GM18505 (cell line): Measurements from ENCODE around the gene IFI27.
"Not testable (repeated sequence)": the region's sequence is repeated elsewhere in the genome, so short reads cannot be mapped to it uniquely, and the experiment has no call there.

ENCODE experiments used
- ATAC-seq: cut with Tn5 transposase; IDR thresholded peaks from one replicate; pipeline ENCODE4 v1.9.1; 2021; ENCODE audit not compliant: unreplicated experiment
- POLR2A ChIP-seq: IDR thresholded peaks from 4 replicates; pipeline ENCODE4 v1.6.1; 2011; ENCODE audit warnings: borderline replicate concordance; ENCODE audit not compliant: insufficient read depth, insufficient read length; ENCODE audit errors: extremely low read depth

IFI27 gene

DNA sequence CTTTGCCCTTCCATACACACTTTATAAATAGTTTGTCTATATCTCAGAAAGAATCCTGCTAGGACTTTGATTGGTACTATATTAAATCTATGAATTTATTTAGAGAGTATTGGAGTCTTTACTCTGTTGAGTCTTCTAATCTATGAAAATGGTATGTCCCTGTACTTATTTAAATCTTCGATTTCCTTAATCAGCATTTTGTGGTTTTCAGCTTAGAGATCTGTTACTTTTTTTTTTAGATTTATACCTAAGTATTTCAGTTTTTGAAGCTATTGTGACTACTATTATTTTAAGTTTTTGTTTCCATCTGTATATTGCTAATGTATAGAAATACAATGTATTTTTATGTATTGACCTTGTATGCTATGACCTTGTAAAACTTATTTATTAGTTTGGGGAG is 32.3 kb downstream of the IFI27 start:
- ATAC-seq: no peak
- TF ChIP-seq POLR2A: no peak

- no peak for TF ChIP-seq POLR2A
- no peak for ATAC-seq
Measured at GRCh38 chr14:94143239-94143638, 32.7 kb downstream of the IFI27 start.

- no peak for TF ChIP-seq POLR2A
Measured at GRCh38 chr14:94143711-94144110, 33.2 kb downstream of the IFI27 start.

GRCh38 chr14:94144765-94145164 is 34.2 kb downstream of the IFI27 start:
- no peak for TF ChIP-seq POLR2A
- ATAC-seq: no peak

More at GRCh38 chr14:94143711-94144110, 33.2 kb downstream of the IFI27 start:
- no peak for ATAC-seq

DNA sequence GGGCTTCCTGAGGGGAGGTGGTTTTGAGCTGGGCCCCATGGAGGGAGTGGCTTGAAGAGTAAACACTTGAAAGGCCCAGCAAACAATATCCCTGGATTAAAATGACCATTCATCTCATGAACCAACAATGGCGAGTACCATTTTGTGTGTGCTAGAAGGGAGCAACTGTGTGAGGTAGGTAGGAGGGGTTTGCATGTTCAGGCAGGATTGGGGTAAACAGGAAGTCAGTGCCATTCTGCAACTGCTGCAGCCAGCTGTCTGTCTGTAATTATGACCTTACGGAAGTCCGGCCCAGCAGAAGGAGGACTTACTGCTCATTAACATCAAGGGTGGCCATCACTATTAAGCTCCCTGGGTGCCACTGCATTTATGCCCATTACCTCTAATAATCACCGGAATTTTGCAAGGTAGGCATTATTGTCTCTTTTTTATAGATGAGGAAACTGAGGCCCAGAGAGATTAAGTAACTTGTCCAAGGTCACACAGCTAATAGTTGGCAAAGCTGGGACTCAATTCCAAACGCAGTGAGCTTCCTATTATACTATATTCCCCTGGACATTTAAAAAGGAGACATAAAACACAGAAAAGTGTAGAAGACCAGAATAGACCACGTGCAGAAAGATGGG is 35.5 kb downstream of the IFI27 start:
- no peak for TF ChIP-seq POLR2A
- no peak for ATAC-seq

GRCh38 chr14:94152676-94153075 is 42.1 kb downstream of the IFI27 start:
- no peak for TF ChIP-seq POLR2A
- no peak for ATAC-seq

DNA sequence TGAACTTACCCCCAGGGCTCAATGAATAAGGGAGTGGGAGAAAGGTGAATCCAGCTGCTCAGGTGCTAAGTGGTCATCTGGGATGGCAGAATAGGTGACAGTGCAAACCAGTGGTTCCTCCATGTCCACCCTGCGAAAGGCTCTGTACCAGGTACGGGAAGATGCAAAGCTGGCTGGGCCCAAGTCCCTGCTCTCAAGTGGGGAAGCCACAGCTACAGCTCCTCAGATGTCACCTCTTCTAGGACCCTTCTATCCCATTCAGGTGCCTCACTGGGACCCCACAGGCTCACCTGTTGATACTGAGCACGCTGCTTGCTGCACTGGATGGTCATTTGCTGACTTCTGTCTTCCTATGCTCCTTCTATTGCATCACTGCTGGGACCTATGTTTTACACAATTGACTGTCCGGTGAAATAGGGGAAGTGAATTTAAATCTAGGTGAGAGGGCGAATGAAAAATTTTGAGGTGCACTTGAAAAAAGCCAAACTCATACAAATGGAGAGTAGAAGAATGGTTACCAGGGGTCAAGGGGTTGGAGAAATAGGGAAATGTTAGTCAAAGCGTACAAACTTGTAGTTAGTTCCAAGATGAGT is 43.3 kb downstream of the IFI27 start:
- TF ChIP-seq POLR2A: no peak
- no peak for ATAC-seq

- not testable (repeated sequence) for ATAC-seq
Measured at GRCh38 chr14:94156143-94156542, 45.6 kb downstream of the IFI27 start.

GRCh38 chr14:94157197-94157596 is 46.7 kb downstream of the IFI27 start:
- ATAC-seq: no peak
- no peak for TF ChIP-seq POLR2A

DNA sequence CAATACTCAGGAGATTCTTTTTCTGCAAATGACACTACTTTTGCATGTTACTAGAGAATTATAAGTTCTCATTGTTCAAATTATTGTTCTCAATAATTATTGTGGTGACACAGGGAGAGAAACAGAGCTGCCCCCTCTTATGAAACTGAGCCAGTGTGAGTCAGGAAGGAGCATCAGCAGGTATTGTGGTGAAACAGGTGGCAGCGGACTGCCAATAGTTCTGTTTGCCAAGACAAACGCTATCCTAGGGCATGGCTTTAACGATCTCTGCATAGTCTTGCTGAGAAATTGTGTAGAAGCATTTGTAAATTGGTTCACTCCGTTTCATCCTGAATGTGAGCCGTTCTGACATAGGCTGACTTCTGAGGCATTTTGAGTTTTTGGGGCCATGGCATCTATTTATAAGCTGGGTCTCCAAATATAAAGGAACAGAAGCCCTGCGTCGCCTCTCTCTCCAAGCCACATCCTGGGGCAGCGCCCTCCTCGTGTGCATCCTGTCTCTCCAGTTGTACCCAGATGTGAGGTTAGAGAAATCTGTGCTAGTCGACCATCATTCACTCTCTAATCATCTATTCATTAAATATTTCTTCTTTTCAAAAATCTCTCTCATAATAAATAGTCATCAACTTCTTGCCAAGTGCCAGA is 47.8 kb downstream of the IFI27 start:
- ATAC-seq: no peak
- TF ChIP-seq POLR2A: no peak

DNA sequence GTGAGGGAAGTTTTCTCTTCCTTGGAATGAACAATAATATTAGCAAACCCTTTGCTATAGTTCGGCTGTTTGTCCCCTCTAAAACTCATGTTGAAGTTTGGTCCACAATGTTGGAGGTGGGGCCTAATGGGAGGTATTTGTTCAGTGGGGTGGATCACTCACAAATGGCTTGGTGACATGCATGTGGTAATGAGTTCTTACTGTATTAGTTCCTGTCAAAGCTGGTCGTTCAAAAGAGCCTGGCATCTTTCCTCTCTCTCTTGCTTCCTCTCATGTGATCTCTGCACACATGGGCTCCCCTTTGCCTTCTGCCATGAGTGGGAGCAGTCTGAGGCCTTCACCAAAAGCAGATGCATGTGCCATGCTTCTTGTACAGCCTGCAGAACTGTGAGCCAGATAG is 50.5 kb downstream of the IFI27 start:
- no peak for TF ChIP-seq POLR2A
- no peak for ATAC-seq

DNA sequence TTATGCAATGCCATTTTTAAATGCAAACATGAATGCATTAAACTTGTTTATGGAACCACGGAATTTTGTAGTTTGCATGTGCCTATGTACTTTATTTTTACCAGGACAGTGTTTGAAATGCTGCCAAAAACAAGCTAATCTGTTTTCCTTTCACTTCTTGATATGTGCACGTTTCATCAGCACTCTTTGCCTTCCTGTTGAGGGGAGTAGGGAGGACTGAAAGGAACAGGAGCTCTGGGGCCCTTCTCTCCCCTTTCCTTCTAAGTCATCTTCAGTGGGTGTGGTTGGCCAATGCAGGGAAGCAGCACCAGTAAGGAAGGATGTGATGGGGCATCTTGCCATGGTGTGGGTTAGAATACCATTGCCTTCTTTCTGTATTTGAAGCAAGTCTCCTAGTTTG is 51.4 kb downstream of the IFI27 start:
- ATAC-seq: no peak
- no peak for TF ChIP-seq POLR2A

DNA sequence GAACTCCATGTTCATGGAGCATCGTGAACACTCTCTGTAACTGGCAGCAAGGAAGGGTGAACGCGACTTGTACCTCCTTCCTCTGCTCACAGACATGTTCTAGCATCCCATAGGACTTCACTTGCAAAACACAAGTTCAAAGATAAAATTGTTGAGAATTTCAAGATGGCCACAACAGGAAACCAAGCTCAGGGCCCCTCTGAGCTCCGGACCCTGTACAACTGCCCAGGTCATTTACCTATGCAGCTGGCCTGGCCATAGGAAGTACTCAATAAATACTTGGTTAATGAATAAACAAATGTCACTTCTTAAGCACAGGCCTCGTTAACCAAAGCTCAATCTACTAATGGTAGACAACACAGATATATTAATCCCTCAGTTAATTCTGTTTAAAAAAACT is 51.9 kb downstream of the IFI27 start:
- TF ChIP-seq POLR2A: no peak

GRCh38 chr14:94163796-94164195 is 53.3 kb downstream of the IFI27 start:
- TF ChIP-seq POLR2A: no peak
- ATAC-seq: no peak

More for the DNA sequence above, 51.9 kb downstream of the IFI27 start:
- no peak for ATAC-seq

DNA sequence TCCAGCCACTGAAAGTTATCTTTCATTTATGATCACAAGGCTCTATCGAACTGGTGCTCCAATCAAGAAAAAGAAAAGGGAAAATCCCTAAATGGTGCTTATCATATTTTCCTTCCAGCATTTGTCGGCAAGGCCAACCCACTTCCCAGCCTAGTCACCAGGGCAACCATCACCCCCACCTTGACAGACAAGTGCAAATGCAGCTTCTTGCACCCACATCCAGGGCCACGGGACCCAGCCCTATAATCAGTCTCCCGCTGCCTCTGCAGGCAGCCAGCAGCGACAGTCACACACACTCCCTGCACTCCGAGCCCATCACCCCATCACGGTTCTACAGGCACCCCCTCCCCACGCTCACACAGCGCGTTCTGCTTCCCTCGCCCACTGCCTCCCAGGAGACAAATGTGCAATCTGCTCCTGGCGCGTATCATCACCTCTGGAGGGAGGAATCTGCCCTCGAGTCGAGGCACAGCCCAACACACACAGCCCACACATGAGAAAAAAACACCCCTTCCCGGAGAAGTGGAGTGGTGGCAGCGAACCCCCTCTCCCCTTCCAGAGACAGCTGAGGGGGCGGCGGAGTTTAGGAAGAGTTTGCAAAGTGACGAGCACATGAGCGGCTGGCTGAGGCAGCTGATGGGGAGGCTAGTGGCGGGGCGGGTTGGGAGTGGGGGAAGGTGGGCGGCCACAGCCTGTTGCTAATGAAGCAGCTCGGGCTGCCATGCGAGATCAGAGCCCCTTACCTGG is 54.3 kb downstream of the IFI27 start:
- TF ChIP-seq POLR2A: no peak
- no peak for ATAC-seq

DNA sequence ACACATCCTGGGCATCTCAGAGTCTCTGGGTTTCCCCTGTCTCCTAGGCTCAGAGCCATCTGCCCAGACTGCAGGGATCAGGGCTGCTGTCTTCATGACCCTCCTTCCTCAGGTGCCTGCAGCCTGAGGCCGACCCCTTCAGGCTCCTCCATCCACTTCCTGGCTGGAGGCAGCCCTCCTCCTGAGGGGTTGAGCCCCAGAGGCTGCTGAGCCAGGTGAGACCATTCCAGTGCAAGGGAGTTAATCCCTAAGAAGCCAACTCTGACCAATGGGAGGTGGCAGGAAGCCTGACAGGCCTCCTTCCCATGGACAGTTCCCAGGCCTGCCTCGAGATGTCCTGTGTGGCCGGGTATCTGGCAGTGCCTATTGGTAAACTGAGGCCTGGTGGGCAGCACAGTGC is 55.2 kb downstream of the IFI27 start:
- no peak for ATAC-seq
- no peak for TF ChIP-seq POLR2A
